Measurements from ENCODE around the gene GPR176.
"Not testable (repeated sequence)": the region's sequence is repeated elsewhere in the genome, so short reads cannot be mapped to it uniquely, and the experiment has no call there.

Gene GPR176

GRCh38 chr15:39854161-39854560 lies 65.9 kb downstream of the GPR176 start:
- no peak for DNase-seq

GRCh38 chr15:39852250-39852649 lies 67.8 kb downstream of the GPR176 start:
- no peak for DNase-seq

GRCh38 chr15:39851500-39852092 lies 68.5 kb downstream of the GPR176 start:
- DNase-seq, result no peak

GRCh38 chr15:39850436-39850835 lies 69.6 kb downstream of the GPR176 start:
- no peak for DNase-seq

- DNase-seq, result no peak
Observed at GRCh38 chr15:39846108-39846507, 74.0 kb downstream of the GPR176 start.

- DNase-seq, result no peak
Observed at GRCh38 chr15:39845582-39845981, 74.5 kb downstream of the GPR176 start.

- no peak for DNase-seq
Observed at GRCh38 chr15:39843565-39843964, 76.5 kb downstream of the GPR176 start.

- no peak for DNase-seq
Observed at GRCh38 chr15:39837454-39837853, 82.6 kb downstream of the GPR176 start.

- DNase-seq, result no peak
Observed at GRCh38 chr15:39835550-39835949, 84.5 kb downstream of the GPR176 start.

- no peak for DNase-seq
Observed at GRCh38 chr15:39834256-39834655, 85.8 kb downstream of the GPR176 start.

- DNase-seq, result no peak
Observed at GRCh38 chr15:39833515-39833981, 86.5 kb downstream of the GPR176 start.

- no peak for DNase-seq
Observed at GRCh38 chr15:39830166-39830565, 89.9 kb downstream of the GPR176 start.

GRCh38 chr15:39828374-39828931 lies 91.6 kb downstream of the GPR176 start:
- no peak for DNase-seq

GRCh38 chr15:39826975-39827374 lies 93.1 kb downstream of the GPR176 start:
- DNase-seq, result no peak

GRCh38 chr15:39823634-39824033 lies 96.4 kb downstream of the GPR176 start:
- DNase-seq, result no peak

- DNase-seq, result no peak
Observed at GRCh38 chr15:39820050-39820602, 99.9 kb downstream of the GPR176 start.

- DNase-seq, result no peak
Observed at GRCh38 chr15:39819533-39819932, 100.5 kb downstream of the GPR176 start.

GRCh38 chr15:39817892-39818291 lies 102.2 kb downstream of the GPR176 start:
- DNase-seq, result no peak

- DNase-seq, result no peak
Observed at GRCh38 chr15:39814489-39814888, 105.6 kb downstream of the GPR176 start.

GRCh38 chr15:39812651-39813050 lies 107.4 kb downstream of the GPR176 start:
- DNase-seq, result not testable (repeated sequence)

- DNase-seq, result no peak
Observed at GRCh38 chr15:39808909-39809308, 111.2 kb downstream of the GPR176 start.

GRCh38 chr15:39807791-39808190 lies 112.3 kb downstream of the GPR176 start:
- no peak for DNase-seq

GRCh38 chr15:39804026-39804425 lies 116.0 kb downstream of the GPR176 start:
- DNase-seq, result no peak

GRCh38 chr15:39803016-39803415 lies 117.0 kb downstream of the GPR176 start:
- DNase-seq, result no peak

Data from T-helper 2 cell (primary cell).